ENCODE measurements around the gene PTPRN2.

The PTPRN2 gene

DNA sequence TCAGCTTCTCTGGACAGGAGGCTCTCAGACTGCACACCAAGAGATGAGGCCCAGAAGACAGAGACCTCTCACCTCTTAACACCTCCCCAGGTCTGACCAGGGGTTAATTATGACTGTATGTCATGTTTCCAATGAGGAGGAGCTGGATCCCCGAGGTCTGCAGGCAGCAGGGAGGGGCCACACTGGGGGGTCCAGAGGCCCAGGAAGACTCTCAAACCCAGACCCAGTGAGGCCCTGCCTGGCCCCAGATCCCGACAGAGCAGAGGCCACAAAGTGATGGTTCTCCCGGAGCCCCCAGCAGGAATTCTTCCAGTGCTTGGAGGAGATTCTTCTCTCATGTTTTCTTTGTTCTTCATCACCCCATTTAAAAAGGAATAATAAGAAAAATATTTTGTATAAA, 28.8 kb downstream of the PTPRN2 start:
- in situ Hi-C loops (cut with HindIII; ENCODE audit: low sequenced_read_pairs) = no loop called here

DNA sequence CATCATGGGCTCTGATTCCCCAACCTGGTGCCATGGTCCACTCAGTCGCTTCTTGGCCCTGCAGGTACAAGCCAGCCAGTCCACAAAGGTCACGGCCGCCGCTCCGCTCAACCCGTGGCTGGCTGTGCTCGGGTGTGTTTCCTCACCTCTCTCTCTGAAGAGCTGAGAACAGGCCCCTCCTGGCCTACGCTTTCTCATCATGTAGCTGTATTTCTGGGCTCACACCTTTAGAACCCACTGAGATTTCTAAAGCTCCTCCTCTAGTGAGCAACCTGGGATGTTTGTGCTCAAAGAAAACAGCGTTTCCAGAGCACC, 30.2 kb downstream of the PTPRN2 start:
- in situ Hi-C loops (cut with HindIII; ENCODE audit: low sequenced_read_pairs) = no loop called here

DNA sequence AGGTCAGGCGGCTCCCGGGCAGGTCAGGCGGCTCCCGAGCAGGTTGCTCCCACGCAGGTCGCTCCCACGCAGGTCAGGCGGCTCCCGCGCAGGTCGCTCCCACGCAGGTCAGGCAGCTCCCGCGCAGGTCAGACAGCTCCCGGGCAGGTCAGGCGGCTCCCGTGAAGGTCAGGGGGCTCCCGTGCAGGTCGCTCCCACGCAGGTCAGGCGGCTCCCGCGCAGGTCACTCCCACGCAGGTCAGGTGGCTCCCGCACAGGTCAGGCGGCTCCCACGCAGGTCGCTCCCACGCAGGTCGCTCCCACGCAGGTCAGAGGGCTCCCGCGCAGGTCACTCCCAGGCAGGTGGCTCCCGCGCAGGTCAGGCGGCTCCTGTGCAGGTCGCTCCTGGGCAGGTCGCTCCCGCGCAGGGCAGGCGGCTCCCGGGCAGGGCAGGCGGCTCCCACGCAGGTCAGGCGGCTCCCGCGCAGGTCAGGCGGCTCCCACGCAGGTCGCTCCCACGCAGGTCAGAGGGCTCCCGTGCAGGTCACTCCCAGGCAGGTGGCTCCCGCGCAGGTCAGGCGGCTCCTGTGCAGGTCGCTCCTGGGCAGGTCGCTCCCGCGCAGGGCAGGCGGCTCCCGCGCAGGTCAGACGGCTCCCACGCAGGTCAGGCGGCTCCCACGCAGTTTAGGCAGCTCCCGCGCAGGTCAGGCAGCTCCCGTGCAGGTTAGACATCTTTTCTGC, 30.7 kb downstream of the PTPRN2 start:
- in situ Hi-C loops (cut with HindIII; ENCODE audit: low sequenced_read_pairs) = no loop called here

DNA sequence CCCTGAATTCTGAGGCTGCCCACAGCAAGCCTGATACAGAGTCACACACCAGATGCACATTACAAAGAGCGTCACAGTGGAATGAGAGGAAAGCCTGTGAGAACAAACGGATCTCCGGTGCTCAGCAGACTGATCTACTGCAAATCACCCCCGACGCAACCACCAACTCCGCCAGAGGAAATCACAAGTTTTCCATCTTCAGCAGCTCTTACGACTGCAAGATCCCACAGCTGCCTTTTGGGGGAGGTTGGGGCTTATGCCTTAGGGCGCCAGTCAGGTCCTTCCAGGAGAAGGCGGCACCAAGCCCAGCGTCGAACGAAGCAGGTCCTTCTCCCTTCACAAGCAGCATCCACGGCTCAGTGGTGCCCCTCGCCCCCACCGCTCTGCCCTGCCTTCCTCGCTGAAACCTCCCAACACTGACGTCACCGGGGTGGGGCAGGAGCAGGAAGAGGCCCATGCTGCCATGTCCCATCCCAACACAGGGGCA, 32.5 kb downstream of the PTPRN2 start:
- in situ Hi-C loops (cut with HindIII; ENCODE audit: low sequenced_read_pairs) = no loop called here

DNA sequence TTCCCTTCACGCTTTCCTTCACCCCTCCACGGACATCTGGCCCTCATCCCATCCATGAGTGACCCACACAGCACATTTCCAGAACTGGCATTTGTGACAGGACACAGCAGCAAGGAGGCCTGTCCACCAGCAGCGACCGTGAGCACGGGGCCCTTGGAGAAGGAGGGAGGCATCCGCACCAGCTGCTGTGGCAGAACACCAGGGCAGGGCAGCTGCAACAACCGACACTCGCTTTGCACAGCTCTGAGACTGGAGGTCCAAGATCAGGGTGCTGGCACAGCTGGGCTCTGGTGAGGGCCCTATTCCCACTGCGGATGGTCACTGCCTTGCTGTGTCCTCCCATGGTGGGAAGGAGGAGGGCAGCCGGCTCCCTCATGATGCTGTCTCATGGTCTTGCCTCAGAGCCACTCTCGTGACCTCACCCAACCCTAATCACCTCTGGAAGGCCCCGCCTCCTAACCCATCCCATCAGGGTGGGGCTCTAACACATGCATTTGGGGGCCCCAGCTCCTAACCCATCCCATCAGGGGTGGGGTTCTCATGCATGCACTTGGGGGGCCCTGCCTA, 36.7 kb downstream of the PTPRN2 start:
- in situ Hi-C loops (cut with HindIII; ENCODE audit: low sequenced_read_pairs) = no loop called here

DNA sequence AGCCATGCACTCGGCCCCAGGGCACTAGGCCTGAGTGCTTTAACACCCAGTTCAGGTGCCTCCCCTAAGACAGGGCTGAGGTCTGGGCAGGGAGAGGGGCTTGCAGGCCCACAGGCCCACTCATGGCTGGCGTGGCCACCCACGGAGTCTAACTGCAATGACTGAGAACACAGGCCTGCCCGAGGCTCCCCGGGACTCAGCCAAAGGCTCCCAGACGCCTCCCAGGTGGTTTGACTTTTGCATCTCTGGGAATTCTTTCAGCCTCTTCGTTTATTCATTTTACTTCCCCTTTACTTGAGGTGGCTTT, 37.3 kb downstream of the PTPRN2 start:
- in situ Hi-C loops (cut with HindIII; ENCODE audit: low sequenced_read_pairs) = no loop called here

DNA sequence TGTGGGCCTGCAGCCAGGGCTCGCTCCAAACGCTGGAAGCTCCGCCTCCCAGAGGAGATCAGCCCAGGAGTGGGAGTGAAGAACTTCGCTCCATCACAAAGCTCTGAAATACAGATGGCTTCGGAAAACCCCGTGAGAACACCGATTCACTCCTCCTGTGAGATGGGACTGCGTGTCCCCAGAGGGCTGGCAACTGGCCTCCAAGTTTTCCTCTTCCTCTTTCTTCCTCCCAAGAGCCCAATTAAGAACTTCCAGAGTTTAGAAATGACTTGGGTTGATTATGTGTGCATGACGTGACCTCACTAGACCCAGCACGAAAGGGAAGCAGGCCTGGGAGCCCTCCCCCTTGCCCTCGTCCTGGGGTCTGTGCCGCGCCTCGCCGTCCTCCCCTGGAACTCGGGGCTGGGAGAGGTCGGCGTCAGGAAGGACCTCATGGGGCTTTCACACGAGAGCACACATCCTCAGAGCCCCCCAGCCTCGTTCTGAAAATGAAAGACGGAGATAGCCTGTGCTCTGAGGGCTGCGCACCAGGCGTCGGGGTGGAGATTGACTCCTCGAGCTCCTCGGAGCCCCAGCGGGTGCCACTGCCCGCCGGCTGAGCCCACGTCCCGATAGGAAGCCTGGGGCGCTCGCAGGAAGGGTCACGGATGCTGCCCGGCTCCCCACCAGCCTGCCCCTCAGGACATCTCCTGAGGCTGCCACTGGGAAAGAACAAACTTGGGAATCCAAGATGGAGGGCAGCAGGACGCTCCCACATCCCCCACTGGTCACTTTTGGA, 37.8 kb downstream of the PTPRN2 start:
- in situ Hi-C loops (cut with HindIII; ENCODE audit: low sequenced_read_pairs) = no loop called here

DNA sequence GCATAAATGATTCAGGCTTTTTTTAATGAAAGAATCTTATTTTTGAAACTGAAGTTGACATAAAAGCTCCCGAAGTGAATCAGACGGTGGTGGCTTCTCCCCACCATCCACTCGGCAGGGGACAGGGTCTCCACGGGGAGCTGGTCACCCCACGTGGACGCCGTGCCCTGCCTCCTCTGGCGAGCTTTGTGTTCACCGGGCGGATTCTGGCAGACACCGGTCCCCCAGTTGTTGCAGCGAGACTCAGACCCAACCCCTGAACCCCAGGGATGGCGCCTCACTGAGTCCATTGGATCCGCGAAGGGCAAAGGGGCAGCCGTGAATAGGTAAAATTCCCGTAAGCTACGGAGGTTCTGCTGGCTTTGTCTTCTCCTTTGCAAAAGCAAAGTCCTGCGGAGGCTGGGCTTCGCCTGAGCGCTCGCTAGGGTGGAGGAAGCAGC, 38.4 kb downstream of the PTPRN2 start:
- in situ Hi-C loops (cut with HindIII; ENCODE audit: low sequenced_read_pairs) = no loop called here

DNA sequence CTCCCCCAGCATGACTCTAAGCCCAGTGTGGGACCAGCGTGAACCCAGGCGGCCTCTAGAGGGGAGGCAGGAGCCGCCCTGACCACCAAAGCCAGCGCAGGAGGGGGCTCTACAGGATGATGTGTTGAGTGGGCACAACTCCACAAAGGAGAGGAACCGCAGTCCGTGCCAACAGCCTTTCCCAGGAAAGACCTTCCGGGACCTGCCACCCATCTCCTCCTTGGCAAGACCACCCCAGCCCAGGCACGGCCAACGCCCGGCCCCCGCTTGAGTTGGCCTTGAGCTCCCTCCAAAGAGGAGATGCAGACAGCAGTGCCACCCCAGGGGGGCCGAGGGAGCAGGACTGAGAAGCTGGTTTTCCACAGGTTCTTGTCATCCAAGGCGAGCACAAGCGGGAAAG, 38.9 kb downstream of the PTPRN2 start:
- in situ Hi-C loops (cut with HindIII; ENCODE audit: low sequenced_read_pairs) = no loop called here

DNA sequence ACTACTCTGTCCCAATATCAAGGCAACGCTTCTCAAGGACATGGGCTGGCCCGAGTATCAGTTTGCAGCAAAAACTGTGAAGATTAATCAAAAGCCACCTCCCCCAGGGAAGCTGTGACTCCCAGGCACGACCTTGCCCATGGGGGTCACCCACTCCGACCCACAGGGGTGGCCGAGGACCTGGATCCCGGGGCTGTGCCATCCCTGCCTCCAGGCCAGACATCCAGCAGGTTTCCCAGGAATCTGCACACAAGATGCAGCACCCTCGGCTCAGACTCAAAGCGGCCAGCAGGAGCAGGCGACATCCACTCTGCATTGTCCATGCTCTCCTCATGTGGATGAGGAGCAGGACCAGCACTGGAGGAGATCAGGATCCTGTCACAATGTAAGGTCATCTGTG, 39.8 kb downstream of the PTPRN2 start:
- in situ Hi-C loops (cut with HindIII; ENCODE audit: low sequenced_read_pairs) = no loop called here

DNA sequence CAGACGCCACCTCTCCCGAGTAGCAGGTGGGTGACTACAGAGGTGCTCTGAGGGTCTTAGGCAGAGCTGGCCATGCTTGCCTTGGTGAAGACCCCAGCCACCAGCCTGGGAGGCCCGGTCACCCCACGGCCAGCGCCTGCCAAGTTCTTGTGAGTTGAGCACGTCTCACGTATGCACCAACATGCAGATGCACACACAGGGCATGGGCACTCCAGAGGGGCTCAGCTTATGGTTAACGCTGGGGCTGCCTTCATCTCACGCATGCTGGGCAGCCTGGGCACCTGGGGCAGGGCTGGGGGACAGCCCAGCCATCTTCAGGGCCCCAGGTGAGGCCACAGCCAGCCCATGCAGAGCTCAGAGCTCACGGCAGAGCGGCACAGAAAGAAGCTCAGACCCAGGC, 41.0 kb downstream of the PTPRN2 start:
- in situ Hi-C loops (cut with HindIII; ENCODE audit: low sequenced_read_pairs) = no loop called here

DNA sequence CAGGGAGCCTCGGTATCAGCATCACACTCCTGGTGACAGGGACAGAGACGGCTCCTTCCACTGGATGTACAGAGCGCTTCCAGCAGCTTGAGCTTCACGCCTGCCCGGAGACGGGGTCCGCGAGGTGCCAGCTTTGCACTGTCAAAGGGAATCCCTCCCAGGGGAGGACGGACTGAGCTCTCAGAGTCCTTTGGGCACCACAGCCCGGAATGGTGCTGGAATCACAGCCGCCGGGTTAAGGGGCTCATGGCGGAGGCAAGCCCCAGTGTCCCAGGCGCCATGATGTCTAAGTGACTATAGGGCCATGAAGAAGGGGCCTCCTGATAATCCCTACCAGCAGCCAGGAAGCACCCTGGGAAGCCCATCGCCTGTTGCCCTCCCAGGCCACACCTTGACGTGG, 41.4 kb downstream of the PTPRN2 start:
- in situ Hi-C loops (cut with HindIII; ENCODE audit: low sequenced_read_pairs) = no loop called here

DNA sequence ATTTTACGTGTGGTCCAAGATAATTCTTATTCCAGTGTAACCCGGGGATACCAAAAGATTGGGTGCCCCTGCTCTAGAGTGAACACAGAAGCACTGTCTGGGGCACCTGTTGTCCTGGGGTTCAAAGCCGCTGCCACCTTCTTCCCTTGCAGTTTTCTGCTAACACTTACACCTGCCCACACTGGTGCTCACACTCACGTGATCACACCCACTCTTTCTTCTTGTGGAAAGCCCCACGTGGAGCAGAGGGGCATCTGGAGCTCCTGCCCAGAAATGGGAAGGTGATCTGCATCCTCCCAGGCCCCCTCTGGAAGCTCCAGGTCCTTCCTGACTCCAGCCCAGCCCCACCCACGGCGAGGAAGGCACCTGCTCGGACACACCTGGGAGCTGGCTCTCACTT, 42.9 kb downstream of the PTPRN2 start:
- in situ Hi-C loops (cut with HindIII; ENCODE audit: low sequenced_read_pairs) = no loop called here

DNA sequence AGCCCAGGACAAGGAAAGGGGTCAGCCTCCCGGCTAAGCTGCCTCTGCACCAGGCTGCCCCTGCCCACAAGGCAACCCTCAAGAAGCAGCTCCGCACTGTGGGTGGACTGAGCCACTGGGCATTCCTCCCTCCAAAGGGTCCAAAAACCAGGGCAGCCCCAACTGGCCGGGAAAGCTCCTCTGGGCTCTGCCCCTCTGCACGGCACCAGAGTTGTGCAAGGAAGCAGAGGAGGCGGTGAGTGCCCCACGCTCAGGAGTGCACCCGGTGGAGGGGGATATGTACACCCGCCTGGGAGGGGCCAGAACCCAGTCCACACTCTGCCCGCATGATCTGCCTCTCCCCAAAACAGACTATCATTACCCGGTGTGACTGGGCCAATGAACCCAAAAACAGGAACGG, 43.8 kb downstream of the PTPRN2 start:
- in situ Hi-C loops (cut with HindIII; ENCODE audit: low sequenced_read_pairs) = no loop called here

DNA sequence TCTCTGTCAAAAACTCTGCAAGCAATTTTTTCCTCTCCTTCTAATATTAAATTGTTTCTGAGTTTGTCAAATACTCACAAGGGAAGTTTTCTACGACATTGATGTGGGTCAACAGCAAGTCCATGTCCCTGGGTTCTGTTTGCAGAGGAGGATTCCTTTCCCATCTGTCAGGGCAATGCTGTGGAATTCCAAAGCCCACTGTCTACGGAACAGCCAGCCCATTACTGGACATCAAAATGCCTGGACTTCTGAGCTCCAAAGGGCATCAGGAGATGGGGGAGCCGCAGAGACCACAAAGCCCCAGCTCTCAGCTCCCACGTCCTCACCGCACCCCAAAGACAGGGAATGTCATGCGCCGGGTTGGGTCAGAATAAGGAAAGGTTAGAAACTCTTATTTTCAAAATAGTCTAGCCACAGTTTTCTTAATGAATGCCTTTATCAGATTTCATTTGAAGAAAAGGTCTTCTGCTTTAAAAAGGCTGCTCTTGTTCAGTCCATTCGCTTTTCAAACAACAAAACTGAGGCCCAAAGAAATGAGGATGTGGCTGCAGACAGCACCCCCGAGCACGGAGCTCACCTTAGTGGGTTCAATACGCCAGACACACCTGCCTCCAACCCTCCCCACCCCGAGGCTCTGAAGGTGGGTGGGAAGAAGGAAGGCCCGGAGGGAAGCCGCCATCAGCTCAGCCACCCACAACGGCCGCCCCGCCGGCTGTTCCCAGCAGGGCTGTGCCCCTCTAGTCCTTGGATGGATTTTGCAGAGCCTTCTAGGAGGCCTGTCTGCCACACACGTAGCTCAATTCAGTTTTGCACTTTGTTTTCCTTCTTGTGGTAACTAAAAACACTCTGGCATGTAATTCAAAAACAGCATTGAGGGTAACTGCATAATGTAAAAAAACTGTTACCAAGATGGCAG, 44.7 kb downstream of the PTPRN2 start:
- in situ Hi-C loops (cut with HindIII; ENCODE audit: low sequenced_read_pairs) = no loop called here

DNA sequence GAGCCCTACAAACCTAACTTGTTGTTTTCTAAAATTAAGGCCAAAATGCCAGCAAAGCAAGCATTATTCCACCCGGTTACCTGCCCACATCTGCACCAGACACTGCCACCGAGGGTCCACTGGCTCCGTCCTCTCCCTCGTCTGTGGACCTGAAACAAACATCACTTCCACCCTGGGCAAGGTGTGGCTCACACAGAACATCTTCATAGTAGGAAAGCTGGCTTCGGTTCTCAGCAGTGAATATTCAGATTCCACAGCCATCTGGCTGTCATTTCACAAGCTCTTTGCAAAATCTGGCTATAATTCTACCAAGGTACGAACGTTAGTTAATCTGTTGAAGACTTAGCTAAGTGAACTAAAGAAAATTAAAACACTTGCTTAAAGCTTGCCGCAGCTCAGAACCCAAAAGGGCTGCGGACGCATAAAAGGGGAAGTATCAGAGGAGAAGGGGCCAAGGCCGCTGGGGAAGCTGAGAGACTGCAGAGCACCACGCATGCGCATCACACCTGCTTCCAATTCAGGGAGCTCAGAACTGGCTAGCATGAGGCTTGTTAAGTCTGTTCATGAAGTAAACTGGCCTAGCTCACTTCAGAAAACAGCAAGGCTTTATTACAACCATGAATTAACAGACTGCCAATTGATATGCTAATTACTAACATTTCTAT, 46.1 kb downstream of the PTPRN2 start:
- in situ Hi-C loops (cut with HindIII; ENCODE audit: low sequenced_read_pairs) = no loop called here

DNA sequence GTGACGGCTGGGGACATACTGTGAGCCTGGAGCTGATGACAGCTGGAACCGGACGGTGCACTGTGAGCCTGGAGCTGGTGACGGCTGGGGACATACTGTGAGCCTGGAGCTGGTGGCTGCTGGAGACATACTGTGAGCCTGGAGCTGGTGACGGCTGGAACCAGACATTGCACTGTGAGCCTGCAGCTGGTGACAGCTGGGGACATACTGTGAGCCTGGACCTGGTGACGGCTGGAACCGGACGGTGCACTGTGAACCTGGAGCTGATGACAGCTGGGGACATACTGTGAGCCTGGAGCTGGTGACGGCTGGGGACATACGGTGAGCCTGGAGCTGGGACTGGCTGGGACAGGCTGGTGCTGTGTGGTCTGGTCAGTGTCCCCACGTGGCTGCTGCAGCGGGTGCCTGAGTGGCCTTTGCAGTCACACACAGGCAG, 47.9 kb downstream of the PTPRN2 start:
- in situ Hi-C loops (cut with HindIII; ENCODE audit: low sequenced_read_pairs) = no loop called here

DNA sequence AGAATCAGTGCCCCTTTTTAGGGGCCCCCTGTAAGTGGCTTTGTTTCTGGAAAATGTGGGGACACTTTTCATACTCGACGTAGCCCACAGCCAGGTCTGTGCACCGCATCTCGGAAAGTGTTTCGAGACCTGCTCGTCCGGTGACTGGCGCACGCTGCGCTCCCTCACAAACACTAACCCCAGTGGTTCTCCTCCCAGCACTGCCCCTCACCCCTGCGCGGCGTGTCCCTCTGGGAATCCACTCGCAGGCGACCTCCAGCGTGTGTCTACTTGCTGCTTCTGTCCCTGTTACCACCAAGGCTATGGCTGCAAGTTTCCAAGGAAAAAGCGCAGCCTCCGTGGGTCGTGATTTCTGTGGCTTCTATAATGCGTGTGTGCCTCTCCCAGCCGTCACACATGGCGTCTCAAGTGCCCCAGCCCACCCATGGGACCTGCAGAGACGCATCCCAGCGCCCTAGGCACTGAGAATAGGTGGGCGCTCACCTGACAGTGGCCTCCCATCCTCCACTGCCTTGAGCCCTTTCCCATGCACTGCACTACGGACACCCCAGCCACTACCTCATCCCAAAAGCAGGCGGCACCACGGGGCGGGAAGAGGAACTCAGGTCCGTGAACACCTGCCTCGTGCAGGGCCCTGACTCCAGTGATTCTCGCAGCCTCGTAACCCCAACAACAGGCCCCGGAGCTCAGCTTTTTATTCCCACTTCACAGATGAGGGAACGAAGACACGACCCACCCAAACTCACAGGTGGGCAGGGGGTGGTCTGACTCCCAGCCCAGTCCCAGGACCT, 49.3 kb downstream of the PTPRN2 start:
- in situ Hi-C loops (cut with HindIII; ENCODE audit: low sequenced_read_pairs) = no loop called here

DNA sequence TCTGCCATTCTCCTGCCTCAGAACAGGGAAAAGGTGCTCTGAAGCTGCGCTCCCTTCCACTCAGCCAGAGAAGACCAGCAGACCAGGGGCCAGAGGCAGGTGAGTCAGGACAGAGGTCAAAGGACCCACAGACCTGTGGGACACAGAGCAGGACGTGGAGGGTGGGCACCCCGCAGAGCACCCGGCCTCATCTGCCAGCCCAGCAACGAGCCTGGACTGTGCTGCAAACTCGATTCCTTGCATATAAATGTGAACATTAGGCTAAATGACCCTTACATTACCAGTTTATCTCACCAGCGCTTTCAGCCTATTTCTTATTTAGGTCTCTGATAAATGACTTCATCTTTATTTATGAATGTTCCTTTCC, 50.1 kb downstream of the PTPRN2 start:
- in situ Hi-C loops (cut with HindIII; ENCODE audit: low sequenced_read_pairs) = no loop called here

DNA sequence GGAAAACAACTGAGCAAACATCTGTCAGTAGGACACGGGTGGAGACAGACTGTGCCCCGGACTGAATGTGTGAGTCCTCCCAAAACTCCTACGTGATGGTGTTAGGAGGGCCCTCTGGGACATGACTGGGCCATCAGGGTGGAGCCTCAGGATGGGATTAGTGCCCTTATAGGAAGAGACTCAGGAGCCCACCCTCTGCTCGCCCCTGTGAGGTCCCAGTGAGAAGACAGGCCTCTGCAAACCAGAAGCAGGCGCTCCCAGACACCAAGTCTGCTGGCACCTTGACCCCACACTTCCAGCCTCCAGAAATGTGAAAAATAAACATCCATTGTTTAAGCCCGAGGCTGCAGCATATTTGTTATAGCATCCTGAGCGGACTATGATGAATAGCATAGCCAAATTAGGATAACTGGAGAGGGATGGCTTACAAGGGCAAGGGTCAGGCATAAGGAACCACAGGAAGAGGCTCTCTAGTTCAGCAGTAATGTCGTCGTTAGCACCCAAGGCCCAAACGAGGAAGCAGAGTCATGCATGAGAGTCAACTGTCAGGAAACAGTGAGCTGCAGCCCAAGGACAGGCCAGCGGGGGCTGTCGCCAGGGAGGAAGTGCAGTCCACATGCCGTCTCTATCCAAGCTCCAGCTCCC, 50.6 kb downstream of the PTPRN2 start:
- in situ Hi-C loops (cut with HindIII; ENCODE audit: low sequenced_read_pairs) = no loop called here
